GM19452 (cell line): ENCODE measurements around the gene GAB3.
"Not testable (repeated sequence)": the region's sequence is repeated elsewhere in the genome, so short reads cannot be mapped to it uniquely, and the experiment has no call there.

Experiments used
- ATAC-seq: cut with Tn5 transposase; IDR thresholded peaks from one replicate; pipeline ENCODE4 v1.9.1; 2021; ENCODE audit not compliant: unreplicated experiment

GAB3 gene

DNA sequence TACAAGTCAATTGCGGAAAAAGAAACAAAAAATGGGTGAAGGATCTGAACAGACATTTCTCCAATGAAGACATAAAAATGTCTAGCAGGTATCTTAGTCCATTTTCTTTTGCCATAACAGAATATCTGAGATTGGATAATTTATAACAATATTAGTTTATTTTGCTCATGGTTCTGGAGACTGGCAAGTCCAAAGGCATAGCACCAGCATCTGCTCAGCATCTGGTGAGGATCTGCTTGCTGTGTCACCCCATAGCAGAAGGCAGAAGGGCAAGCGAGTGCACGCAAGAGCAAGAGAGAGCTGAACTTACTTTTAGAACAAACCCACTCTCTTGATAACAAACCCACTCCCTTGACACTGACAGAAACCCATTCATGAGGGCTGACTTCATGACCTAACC lies 29.7 kb downstream of the GAB3 start:
- ATAC-seq = no peak

DNA sequence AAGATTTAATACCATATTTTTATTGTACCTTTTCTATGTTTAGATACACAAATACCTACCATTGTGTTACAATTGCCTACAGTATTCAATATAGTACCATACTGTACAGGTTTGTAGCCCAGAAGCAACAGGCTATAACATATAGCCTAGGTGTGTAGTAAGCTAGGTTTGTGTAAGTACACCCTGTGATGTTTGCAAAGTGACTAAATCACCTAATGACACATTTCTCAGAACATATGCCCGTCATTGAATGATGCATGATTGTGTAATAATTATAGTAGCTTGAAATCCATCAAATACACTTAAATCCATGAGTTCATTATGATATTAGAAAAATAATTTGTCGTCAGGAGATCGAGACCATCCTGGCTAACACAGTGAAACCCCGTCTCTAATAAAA lies 30.8 kb downstream of the GAB3 start:
- ATAC-seq = no peak

DNA sequence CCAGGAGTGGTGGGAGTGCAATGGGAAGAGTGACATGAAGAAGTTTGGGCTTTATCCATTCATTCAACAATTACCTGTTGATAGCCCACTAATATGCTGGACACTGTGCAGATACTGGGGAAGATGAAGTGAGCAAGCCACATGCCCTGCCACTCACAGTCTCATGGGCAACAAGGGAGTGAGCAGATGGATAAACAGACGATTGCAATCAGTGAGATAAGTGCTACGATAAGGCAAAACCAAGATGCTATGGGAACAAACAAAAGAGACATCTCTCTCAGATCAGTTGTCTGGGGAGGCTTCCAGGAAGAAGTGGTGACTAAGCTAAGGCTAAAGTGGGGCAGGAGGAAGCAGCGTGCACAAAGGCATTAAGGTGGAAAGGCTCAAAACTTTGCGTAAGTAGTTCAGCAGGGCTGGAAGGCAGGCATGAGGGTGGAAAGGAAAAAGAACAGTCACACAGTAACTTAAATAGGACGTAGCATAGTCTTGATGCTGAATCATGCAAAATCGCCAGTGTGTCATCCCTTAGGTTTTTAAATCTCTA lies 31.7 kb downstream of the GAB3 start:
- no peak for ATAC-seq

DNA sequence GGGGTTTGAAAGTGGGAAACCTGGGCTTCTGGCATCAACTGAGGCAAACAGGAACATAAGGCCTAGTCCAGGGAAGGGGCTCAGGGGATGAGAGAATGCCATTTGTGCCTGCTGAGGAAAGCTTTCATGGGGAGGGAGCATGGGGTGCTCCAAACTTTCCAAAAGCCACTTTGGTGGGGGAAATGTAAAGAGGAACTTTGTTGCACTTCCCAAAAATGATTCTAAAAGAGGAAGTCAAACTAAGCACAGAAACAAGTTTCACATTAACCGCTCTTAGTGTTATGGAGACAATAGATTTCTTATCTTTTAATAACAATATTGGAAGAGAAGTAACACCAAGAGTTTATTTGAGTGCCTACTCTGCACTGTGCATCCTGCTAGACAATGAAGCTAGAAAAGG lies 32.3 kb downstream of the GAB3 start:
- no peak for ATAC-seq

DNA sequence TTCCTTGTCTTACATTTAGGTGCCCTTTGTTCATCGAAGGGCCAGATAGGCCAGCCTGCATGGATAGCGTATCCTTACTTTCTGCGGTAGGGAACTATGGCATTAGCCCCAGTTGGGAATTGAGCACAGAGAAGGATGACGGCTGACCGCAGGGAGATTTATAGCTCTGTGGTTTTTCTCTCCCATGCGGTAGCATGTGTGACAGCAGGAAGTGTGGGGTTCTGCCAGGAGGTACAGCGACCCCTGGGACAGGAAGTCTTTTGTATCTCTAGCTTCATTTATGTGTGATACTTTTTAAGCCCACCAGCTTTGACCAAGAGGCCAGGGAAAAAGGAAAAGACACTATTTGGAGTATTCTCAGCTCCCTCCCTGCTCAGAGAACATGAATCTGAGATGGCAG lies 33.1 kb downstream of the GAB3 start:
- ATAC-seq = no peak

DNA sequence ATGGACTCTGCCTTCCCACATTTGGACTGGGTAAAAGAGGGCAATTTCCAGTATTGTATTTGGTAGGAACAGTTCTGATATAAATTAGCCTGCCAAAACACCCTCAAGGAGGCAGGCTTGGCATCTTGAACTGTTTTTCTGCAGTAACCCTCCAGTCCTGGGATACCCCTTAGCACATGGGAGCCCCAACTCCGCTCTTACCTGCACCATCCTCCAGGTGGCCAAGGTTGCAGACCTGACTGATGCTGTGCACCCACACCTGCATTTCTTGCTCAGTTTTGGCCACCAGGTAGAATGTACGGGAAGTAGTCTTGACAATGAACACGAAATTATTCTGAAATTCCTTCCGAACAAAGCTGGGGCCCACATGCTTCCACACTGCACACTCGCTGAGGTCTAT lies 35.1 kb downstream of the GAB3 start:
- ATAC-seq = no peak

DNA sequence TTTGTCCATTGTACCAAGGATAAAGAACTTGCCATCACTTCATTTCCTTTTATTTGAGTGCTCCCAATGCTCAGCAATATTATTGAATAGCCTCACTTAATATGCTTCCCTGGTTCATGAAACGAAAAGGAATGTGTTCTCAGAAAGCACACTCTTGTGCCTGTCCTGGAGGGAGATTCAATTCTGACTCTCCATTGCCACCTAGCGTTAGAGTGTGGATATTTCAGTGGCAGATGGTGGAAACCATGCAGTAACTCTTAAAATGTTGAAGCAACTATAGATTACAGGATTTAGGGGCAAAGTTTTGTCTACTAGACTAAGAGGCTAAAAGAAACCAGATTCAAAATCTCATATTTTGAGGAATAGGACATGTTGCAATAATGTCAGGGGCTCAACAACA lies 36.0 kb downstream of the GAB3 start:
- ATAC-seq = no peak

DNA sequence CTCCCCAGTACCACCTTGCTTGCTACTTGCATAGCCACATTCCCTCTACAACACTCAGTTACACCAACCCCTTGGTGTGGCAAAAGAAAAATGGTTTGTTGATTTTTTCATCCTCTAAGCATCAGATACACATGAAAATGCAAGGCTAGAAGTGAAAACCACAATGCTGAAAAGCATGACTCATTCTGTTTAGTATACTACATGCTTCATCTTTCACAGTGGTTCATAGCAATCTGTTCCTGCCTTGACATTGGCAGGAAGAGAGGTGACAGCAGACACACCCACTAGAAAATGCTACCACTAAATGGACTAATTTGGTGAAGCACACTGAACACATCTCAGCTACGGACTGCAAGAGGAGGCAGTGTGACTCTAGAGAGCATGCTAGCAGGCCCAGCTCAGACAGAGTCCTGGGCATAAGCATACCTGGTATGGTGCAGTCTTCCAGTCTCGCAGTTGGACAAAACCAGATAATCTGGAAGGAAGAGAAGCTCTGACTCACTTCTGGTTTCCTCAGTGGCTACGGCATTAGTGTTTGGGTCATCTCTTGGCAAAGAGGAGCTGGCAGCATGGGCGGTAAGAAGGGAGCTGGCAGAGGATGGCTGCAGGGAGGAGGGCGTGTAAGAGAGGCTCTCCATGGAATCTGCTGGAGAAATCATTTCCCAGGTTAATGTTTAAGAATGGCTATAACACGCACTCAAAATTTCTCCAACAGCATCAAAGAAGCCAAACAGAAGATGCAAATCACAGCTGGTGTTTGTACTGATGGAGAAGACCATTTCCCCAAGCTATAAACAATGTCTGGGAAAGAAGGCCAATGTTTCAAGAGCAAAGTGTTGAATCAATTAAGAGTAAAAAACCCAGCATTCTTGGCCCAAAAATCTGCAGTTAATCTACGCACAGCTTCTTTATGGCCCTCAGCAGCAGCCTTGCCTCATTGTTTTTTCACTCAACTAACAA lies 37.8 kb downstream of the GAB3 start:
- ATAC-seq = peak; percentile 96

DNA sequence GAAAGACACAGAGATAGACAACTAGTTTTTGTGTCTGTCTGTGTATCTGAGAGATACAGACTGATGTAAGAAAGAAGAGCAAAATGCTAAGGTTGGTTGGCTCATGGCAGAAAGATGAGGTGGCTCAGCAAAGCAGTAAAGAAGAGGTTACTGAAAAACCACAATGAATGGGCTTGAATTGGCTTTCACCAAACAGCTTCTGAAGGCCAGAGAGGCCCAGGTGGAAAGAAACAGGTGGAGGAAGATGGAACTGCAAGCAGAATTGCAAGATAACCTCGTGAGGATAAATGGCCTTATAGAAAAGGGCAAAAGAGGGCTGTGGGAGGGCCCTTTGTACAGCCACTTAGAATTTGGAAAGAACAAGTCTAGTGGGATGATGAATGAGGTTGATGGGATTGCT lies 39.6 kb downstream of the GAB3 start:
- no peak for ATAC-seq

DNA sequence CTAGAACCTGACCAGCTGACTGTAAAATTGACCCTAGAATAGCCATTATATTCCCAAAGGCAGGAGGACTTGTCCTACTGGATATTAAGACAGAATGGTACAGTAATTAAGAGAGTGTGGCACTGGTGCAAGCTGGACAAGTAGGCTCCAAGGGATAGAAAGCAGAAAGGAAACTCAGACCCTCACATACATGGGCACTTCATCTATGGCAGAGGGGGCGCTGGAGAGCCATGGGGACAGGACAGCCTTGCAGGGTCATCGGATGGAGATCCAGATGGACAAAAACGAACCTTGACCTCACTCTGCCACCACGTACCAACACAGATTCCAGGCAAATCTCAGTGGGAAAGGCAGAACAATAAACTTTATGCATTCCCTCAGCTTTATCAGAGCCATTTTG lies 40.6 kb downstream of the GAB3 start:
- no peak for ATAC-seq

DNA sequence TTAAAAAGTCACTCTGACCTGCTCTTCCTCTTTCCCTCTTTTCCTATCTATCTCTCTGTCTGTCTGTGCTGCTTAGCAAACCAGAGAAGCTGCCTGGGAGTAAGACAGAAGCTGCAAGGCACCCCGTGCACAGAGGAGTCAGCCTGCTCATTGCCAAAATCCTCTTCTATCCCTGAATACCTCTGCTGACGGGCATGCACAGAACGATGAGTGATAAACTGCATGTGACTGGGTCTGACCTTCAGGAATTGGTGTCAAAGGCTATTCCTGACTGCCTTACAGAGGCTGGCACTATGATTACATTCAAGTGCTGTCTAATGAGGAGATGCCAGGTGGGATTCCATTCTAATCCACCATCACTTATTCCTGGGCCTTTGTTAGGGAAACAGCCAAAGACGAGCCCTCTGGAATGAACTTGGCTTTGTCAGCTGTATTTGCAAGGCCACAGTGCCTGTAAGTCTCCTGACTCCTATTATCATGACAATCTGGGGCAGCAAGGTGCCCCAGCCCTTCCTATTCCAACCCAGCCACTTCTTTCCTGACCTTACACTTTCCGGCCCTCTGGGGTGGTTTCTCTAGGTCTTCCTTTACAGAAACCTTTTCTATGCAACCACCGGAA lies 52.1 kb downstream of the GAB3 start:
- no peak for ATAC-seq

DNA sequence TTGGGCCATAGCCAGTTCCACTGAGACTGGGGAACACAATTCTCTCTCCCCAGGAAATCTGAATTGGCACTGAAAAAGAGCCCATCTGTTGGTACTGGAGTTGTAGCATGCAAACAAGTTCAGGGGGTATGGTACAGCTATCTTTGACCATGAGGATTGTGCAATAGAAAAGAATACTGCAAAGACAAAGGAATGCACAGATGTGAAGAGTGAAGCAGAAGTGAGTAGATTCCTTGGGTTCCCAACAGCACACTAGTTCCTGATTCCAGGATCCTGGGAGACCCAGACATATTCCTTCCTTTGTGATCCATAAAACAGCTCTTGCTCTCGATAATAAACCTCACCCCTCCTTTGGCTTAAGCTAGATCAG lies 54.2 kb downstream of the GAB3 start:
- no peak for ATAC-seq

DNA sequence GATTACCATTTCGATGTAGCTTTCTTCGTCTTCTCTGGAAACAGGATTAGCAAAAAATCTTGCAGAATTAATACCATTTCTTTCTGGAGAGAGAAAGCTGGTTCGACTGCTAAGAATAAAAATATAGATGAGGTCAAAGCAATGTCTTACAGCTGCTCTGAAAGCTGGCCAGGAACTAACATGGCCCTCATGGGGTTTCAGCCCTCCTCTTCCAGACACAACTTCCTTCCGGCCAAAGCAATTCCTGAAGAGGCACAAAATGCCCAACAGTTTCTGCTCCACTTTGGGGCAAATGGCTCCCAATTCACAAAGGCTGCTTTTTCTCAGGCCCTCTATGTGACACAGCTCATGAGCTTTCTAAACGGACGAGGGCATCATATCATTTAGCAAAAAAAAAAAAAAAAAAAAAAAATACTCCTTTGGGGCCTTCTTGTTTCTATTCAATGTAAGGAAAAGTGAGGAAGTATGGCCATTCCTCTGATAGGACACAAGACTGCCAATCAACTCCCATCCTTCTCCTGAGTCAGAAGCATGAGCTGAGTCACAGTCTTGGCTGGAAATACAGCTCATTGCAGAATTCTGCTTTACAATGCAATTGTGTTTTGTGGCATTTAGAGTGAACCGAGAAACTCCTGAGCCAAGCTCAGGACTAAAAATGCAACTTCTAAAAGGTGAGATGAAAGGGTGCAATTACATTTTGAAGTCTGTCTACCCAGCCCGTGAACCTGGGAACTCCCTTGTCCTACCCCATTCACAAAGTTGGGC lies 54.8 kb downstream of the GAB3 start:
- ATAC-seq = no peak

DNA sequence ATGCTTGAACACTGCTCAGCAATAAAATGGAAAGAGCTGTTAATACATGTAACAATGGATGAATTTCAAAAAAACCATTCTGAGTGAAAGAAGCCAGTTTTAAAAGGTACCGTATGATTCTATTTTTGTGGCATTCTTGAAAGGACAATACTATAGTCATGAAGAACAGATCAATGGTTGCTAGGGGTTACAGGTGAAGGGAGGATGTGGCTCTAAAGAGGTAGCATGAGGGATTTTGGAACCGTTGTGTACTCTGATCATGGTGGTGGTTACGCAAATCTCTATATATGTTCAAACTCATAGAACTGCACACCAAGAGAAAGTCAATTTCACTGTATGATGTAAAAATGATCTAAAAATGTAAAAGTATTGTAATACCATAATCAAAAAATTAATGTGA lies 57.5 kb downstream of the GAB3 start:
- ATAC-seq = no peak

DNA sequence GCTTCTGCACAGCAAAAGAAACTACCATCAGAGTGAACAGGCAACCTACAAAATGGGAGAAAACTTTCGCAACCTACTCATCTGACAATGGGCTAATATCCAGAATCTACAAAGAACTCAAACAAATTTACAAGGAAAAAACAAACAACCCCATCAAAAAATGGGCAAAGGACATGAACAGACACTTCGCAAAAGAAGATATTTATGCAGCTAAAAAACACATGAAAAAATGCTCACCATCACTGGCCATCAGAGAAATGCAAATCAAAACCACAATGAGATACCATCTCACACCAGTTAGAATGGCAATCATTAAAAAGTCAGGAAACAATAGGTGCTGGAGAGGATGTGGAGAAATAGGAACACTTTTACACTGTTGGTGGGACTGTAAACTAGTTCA lies 60.4 kb downstream of the GAB3 start:
- ATAC-seq = not testable (repeated sequence)

DNA sequence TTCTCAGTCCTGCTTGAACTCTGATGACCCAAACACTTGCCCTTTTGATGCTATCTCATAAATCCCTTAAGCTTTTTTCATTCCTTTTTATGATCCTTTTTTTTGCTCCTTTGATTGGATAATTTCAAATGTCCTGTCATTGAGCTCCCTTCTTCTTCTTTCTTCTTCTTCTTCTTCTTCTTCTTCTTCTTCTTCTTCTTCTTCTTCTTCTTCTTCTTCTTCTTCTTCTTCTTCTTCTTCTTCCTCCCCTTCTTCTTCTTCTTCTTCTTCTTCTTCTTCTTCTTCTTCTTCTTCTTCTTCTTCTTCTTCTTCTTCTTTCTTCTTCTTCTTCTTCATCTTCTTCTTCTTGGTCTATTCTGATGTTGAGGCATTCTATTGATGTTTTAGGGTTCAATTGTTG lies 78.8 kb downstream of the GAB3 start:
- ATAC-seq = not testable (repeated sequence)

DNA sequence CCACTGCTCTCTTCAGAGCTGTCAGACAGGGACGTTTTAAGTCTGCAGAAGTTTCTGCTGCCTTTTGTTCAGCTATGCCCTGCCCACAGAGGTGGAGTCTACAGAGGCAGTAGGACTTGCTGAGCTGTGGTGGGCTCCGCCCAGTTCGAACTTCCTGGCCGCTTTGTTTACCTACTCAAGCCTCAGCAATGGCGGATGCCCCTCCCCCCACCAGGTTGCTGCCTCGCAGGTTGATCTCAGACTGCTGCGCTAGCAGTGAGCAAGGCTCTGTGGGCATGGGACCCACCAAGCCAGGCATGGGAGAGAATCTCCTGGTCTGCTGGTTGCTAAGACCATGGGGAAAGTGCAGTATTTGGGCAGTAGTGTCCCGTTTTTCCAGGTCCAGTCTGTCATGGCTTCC lies 80.0 kb downstream of the GAB3 start:
- ATAC-seq = not testable (repeated sequence)

DNA sequence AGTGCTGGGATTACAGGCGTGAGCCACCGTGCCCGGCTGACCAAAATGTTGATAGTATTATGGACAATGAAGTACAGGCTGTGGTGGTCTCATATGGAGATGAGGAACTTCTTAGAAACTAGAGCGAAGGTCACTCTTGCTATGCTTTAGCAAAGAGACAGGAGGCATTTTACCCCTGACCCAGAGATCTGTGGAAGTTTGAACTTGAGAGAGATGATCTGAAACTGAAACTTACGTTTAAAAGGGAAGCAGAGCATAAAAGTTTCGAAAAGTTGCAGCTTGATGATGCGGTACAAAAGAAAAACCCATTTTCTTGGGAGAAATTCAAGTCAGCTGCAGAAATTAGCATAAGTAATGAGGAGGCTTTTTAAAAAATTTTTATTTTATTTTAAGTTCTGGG lies 89.0 kb downstream of the GAB3 start:
- no peak for ATAC-seq

DNA sequence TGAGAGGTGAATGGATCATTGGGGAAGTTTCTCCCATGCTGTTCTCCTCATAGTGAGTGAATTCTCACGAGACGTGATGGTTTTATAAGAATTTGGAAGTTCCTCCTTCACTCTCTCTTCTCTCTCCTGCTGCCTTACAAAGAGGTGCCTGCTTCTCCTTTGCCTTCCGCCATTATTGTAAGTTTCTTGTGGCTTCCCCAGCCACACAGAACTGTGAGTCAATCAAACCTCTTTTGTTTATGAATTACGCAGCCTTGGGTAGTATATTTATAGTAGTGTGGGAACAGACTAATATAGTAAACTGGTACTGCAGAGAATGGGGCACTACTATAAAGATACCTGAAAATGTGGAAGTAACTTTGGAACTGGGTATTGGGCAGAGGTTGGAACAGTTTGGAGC lies 89.7 kb downstream of the GAB3 start:
- no peak for ATAC-seq

DNA sequence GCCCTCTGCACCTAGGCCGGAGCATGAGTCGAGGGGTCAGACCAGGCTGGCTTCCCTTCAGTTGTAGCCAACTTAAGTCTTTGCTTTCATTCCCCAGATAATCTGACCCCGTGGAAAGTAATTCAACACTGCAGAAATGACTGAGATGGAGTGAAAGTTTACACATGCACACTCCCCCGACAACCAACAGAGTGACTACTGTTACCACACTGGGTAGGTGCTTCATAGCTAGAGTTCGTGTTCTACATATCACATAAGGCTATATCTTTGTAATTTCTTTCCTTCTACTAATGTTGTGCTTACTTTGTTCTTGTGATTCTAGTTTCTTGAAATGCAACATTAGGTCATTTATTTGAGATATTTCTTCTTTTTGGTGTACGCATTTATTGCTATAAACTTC lies 90.3 kb downstream of the GAB3 start:
- ATAC-seq = no peak

DNA sequence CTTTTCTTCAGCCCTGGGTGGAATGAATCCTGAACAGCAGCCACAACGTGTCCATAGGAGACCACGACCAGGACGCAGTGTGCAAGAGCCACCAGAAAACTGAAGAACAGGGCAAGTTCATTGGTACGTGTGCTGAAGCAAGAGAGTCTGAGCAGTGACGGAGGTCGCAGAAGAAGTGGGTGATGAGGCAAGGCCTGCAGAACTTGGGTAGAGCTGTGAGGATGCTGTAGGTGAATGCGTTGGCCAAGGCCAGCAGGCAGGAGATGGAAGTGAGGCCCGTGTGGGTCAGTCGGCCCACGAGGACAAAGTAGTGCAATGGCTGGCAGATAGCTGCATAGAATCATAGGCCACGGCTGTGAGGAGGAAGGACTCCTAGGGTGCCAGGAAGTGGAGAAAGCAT lies 91.9 kb downstream of the GAB3 start:
- ATAC-seq = no peak

DNA sequence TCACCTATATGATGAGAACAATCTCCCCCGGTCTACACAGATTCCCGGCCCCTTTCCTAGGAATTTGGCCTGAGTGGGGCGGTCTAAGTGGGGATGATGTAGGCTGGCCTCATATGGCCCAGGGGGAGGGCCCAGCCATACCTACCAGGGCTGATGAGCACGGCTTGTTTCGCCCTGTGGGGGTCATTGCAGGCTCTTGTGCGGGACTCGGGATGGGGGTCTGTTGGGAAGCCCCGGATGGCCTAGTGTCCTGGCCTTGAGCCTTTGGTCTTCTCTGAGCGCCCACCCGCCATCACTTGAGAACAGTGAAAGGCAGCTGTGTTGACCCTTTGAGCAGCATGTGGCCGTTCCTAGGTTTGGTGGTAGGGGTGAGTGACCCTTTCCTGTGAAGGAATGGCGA lies 92.7 kb downstream of the GAB3 start:
- no peak for ATAC-seq
